Osteoblast (primary cell): ENCODE results near the gene BANK1. TPM values are rescaled to one million over a fixed set of nuclear protein-coding genes. Genes with fewer than 3 reads are reported as not detected.

Source experiments
- DNase-seq: peaks from one replicate; pipeline ENCODE4 v3.0.0; 2011; ENCODE audit warnings: low spot score, mixed read lengths; ENCODE audit not compliant: insufficient read length; ENCODE audit errors: missing footprints
- H2AFZ ChIP-seq: 2 replicates; pipeline ENCODE4 v1.6.0; 2011; ENCODE audit warnings: mild to moderate bottlenecking, low read length
- H3K27ac ChIP-seq: 2 replicates; pipeline ENCODE4 v1.5.1; 2011; ENCODE audit warnings: mild to moderate bottlenecking, low read depth, low read length, moderate library complexity
- H3K27me3 ChIP-seq: 2 replicates; pipeline ENCODE4 v1.6.0; 2012; ENCODE audit warnings: mild to moderate bottlenecking, control low read depth, inconsistent platforms, low read length, moderate library complexity; ENCODE audit not compliant: insufficient read depth
- H3K36me3 ChIP-seq: 2 replicates; pipeline ENCODE4 v1.5.1; 2011; ENCODE audit warnings: mild to moderate bottlenecking, low read length, control low read depth, moderate library complexity; ENCODE audit not compliant: insufficient read depth
- H3K4me1 ChIP-seq: 2 replicates; pipeline ENCODE4 v1.5.1; 2011; ENCODE audit warnings: mild to moderate bottlenecking, low read length, control low read depth, moderate library complexity; ENCODE audit not compliant: insufficient read depth
- H3K4me2 ChIP-seq: 2 replicates; pipeline ENCODE4 v1.6.0; 2011; ENCODE audit warnings: mild to moderate bottlenecking, low read length; ENCODE audit not compliant: insufficient read depth
- H3K4me3 ChIP-seq: fragments of 200-600 bp; sonication (generic); 3 replicates; pipeline ENCODE4 v1.5.1; 2012; ENCODE audit warnings: mild to moderate bottlenecking, low read length, inconsistent platforms; ENCODE audit not compliant: insufficient read depth
- H3K79me2 ChIP-seq: 2 replicates; pipeline ENCODE4 v1.6.0; 2012; ENCODE audit warnings: mild to moderate bottlenecking, low read length, control low read depth, inconsistent platforms; ENCODE audit not compliant: insufficient read depth
- H3K9me3 ChIP-seq: 2 replicates; pipeline ENCODE4 v1.5.1; 2011; ENCODE audit warnings: low read depth, low read length, control low read depth
- H4K20me1 ChIP-seq: 2 replicates; pipeline ENCODE4 v1.6.0; 2012; ENCODE audit warnings: mild to moderate bottlenecking, low read length, control low read depth; ENCODE audit not compliant: insufficient read depth
- total RNA-seq: library from RNA; depleted of rRNA; stranded (reverse); fragments of >200 nt; gene quantifications from 2 replicates; pipeline ENCODE4 v1.2.3, GENCODE V29; 2012
- TF ChIP-seq, protein P1 (sequence below): IDR thresholded peaks from 2 replicates; pipeline ENCODE4 v1.5.1; 2011; ENCODE audit warnings: mild to moderate bottlenecking, low read depth, low read length, moderate library complexity; ENCODE audit errors: extremely low read depth

Gene BANK1
- total RNA-seq, 1 donor = 1.8 TPM

DNA sequence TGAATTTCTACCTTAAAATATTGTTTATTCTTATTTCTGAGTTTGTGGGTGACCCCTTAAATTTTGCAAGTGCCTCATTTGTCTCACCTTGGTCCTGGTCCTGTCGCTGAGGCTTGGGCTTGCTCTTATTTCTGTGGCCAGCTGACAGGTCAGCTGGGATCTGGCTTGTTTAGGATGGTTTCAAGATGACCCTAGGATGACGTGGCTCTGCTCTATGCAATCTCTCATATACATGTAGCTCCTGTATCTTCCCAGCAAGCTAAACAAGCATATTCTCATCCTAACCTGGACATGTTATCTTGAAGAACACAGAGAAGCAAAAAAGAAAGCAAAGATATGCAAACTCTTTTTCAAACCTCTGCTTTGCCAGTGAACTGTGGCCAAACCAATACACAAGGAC lies 158.4 kb downstream of the BANK1 start:
- TF ChIP-seq, protein P1, sequence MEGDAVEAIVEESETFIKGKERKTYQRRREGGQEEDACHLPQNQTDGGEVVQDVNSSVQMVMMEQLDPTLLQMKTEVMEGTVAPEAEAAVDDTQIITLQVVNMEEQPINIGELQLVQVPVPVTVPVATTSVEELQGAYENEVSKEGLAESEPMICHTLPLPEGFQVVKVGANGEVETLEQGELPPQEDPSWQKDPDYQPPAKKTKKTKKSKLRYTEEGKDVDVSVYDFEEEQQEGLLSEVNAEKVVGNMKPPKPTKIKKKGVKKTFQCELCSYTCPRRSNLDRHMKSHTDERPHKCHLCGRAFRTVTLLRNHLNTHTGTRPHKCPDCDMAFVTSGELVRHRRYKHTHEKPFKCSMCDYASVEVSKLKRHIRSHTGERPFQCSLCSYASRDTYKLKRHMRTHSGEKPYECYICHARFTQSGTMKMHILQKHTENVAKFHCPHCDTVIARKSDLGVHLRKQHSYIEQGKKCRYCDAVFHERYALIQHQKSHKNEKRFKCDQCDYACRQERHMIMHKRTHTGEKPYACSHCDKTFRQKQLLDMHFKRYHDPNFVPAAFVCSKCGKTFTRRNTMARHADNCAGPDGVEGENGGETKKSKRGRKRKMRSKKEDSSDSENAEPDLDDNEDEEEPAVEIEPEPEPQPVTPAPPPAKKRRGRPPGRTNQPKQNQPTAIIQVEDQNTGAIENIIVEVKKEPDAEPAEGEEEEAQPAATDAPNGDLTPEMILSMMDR = no peak
- peaks cover 2% of the 10 kb centered on the region for H3K4me1 ChIP-seq
- H3K4me3 ChIP-seq = no peak overlapping the region
- no peak overlapping the region for H3K27ac ChIP-seq
- no peak for DNase-seq
- no peak overlapping the region for H3K4me2 ChIP-seq
- no peak overlapping the region for H2AFZ ChIP-seq
- no peaks in the 10 kb centered on the region for H3K9me3 ChIP-seq
- no peaks in the 10 kb centered on the region for H3K36me3 ChIP-seq
- H3K27me3 ChIP-seq = no peaks in the 10 kb centered on the region
- H4K20me1 ChIP-seq = no peaks in the 10 kb centered on the region
- no peaks in the 10 kb centered on the region for H3K79me2 ChIP-seq

DNA sequence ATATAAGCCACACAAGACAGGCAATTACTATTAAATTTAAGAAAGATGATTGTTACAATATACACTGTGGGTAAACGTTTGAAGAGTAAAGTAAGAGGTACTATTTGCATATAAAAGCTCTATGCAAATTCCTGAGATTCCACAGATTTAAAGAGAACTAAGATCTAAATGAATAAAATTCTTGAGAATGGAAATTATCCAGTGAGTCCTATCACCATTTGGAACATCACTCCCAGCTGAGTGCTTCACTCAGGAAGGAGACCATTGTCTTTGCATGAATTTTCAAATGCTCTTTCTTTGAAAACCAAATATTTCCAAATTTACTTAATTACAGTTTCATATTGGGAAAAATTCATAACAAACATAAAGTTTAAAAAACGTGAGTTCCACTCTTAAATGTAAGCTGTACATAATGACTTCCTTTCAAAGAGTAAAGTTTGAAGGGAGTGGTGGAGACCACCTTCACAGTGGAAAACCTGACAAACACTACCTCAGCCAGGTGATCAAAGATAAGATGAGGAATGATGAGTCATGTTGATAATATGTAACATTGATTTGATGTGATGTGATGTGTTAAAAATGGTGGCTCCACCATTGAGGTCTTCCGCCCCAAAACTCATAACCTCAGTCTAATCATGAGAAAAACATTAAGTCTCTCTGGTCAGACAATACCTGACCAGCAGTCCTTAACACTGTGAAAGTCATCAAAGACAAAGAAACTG lies 159.9 kb downstream of the BANK1 start:
- H3K4me2 ChIP-seq = no peak overlapping the region
- no peak overlapping the region for H3K27ac ChIP-seq
- H4K20me1 ChIP-seq = no peaks in the 10 kb centered on the region
- TF ChIP-seq, protein P1 = no peak
- H3K27me3 ChIP-seq = no peaks in the 10 kb centered on the region
- H3K36me3 ChIP-seq = no peaks in the 10 kb centered on the region
- no peak for DNase-seq
- H3K4me3 ChIP-seq = no peak overlapping the region
- H3K4me1 ChIP-seq = peaks cover 3% of the 10 kb centered on the region
- H3K9me3 ChIP-seq = no peaks in the 10 kb centered on the region
- H2AFZ ChIP-seq = no peak overlapping the region
- H3K79me2 ChIP-seq = no peaks in the 10 kb centered on the region

DNA sequence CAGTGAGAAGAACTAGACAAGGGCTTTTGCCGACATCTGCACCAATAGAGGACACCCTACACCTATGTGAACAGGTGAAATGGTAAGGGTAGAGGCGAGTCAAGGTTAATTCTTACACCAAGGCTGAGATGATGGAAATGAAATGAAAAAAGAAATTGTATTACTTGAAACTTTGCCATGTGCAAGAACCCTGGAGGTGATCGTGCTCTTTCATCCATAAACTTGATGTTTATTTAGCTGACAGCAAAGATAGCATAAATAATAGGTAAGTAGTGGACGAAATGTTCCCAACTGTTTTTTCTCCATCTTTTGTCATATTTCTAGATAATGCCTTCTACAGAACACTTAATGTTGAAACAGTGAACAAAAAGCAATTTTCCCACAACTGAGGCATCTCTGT lies 162.5 kb downstream of the BANK1 start:
- Histone ChIP-seq H3K4me3 (no peak overlapping the region), H2AFZ (no peak overlapping the region), H3K4me2 (no peak overlapping the region), H3K27ac (no peak overlapping the region), H3K4me1 (peaks cover 3% of the 10 kb centered on the region), H3K36me3 (no peaks in the 10 kb centered on the region), H3K79me2 (no peaks in the 10 kb centered on the region), H3K9me3 (no peaks in the 10 kb centered on the region), H3K27me3 (no peaks in the 10 kb centered on the region), H4K20me1 (no peaks in the 10 kb centered on the region)
- TF ChIP-seq, protein P1 = no peak
- DNase-seq = no peak

DNA sequence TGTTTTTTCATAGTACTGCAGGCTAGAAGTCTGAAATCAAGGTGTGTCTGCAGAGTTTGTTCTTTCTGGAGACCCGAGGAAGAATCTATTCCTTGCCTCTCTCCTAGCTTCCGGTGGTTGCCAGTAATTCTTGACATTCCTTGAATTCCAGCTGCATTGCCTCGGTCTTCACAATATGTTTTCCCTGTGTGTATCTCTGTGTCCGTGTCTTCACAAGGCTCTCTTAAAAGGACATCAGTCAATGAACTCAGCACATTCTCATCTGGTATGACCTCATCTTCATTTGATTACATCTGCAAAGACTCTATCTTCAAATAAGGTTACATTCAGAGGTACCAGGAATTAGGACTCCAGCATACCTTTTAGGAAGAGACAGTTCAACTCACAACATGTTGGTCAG lies 163.4 kb downstream of the BANK1 start:
- H4K20me1 ChIP-seq = no peaks in the 10 kb centered on the region
- H3K79me2 ChIP-seq = no peaks in the 10 kb centered on the region
- no peak overlapping the region for H3K27ac ChIP-seq
- H3K9me3 ChIP-seq = no peaks in the 10 kb centered on the region
- H3K4me1 ChIP-seq = peaks cover 3% of the 10 kb centered on the region
- TF ChIP-seq, protein P1 = no peak
- no peaks in the 10 kb centered on the region for H3K36me3 ChIP-seq
- no peaks in the 10 kb centered on the region for H3K27me3 ChIP-seq
- H2AFZ ChIP-seq = peak overlapping the region; percentile 13
- peak; percentile 1 for DNase-seq
- no peak overlapping the region for H3K4me3 ChIP-seq
- H3K4me2 ChIP-seq = no peak overlapping the region
